ENCODE data around the gene LAMA3. TPM values are rescaled to one million over a fixed set of nuclear protein-coding genes. Genes with fewer than 3 reads are reported as not detected.

The LAMA3 gene
- total and polyA plus RNA-seq, 2 donors from 2014 or later, result 4.4 to 66.0 TPM

DNA sequence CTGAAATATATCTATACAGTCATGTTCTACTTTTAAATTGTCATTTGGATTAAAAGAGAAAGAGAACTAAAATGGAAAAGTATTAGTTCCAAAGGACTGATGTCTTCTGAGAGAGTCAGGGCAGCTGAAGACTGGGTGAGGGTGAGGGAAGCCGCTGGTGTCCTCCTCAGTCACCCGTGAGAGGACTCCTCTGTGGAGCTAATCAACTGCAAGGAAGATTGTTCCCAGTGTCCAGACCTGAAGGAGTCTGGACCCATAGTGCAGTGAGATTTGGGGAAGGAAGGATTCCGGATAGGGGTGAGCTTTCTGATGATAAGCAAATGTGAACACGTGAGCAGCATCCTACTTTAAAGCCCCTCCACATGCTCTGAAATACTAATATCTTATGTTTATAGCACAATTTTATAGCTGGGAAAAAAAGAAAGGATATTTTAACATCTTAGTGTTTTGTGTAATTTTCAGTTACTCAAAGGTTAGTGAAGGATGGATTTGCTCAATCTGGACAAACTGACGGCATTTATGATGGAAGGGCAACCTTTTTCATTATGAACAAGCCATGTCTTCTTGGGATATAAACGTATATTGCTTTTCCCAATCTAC lies 190.8 kb downstream of the LAMA3 start:
- H3K9ac ChIP-seq (ENCODE audit: low read length in 3 of 3), result no peak overlapping the region
- FAIRE-seq (no peak), DNase-seq (no peak)
- no peaks in the 10 kb centered on the region for H3K9me3 ChIP-seq (ENCODE audit: control insufficient read depth in 2 of 3, insufficient read depth in 1 of 3, low read length in 3 of 3)
- H3K4me3 ChIP-seq (ENCODE audit: low read length in 3 of 3), result no peak overlapping the region
- H3K27ac ChIP-seq (ENCODE audit: low read depth in 2 of 2, low read length in 2 of 2), result no peak overlapping the region
- TF ChIP-seq, protein P1, sequence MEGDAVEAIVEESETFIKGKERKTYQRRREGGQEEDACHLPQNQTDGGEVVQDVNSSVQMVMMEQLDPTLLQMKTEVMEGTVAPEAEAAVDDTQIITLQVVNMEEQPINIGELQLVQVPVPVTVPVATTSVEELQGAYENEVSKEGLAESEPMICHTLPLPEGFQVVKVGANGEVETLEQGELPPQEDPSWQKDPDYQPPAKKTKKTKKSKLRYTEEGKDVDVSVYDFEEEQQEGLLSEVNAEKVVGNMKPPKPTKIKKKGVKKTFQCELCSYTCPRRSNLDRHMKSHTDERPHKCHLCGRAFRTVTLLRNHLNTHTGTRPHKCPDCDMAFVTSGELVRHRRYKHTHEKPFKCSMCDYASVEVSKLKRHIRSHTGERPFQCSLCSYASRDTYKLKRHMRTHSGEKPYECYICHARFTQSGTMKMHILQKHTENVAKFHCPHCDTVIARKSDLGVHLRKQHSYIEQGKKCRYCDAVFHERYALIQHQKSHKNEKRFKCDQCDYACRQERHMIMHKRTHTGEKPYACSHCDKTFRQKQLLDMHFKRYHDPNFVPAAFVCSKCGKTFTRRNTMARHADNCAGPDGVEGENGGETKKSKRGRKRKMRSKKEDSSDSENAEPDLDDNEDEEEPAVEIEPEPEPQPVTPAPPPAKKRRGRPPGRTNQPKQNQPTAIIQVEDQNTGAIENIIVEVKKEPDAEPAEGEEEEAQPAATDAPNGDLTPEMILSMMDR (IDR thresholded peaks at IDR 0.05; ENCODE audit: borderline replicate concordance, extremely low read depth, insufficient read depth), result no peak
- peaks cover 0 to 5% (median 0%) of the 10 kb centered on the region in 3 donors for H3K4me1 ChIP-seq (ENCODE audit: control insufficient read depth in 2 of 3, insufficient read depth in 2 of 3, low read depth in 1 of 3, low read length in 3 of 3)
- intact Hi-C loops (cut with DNase I), result no loop called here
- no peaks in the 10 kb centered on the region for H3K27me3 ChIP-seq (ENCODE audit: control insufficient read depth, insufficient read depth, low read length)
- no peaks in the 10 kb centered on the region for H3K36me3 ChIP-seq (ENCODE audit: control insufficient read depth in 2 of 3, insufficient read depth in 3 of 3, low read length in 3 of 3)

DNA sequence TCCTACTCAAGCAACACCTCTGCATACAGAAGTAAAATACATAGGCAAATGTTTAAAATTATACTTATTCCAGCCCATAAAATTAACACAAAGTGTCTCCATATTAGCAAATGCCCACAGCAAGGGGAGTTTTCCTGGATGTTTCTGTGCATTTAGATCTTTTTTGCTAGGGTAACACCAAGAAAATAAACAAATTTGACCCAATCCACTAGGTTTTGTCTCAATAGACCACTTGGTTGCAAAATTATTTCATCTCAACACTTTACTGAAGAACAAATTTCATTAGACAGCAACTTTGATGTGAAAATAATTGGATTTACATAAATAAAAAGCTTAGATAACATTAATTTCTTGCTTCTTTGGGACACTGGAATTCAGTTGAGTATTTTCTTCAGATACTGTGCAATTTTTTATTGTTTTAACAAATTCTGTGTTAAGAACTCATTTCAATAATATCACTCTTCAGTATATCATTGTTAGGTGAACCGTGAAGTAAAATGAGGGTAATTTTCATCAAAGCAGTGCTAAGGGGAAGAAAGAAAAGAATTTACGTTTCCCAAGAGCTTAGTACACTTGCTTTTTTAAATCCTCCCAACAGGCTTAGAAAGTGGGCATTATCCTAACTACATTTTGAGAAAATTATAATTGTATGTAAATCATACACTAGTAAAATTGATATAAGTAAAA lies 191.8 kb downstream of the LAMA3 start:
- Histone ChIP-seq H3K36me3 (ENCODE audit: control insufficient read depth in 2 of 3, insufficient read depth in 3 of 3, low read length in 3 of 3) (no peaks in the 10 kb centered on the region), H3K4me1 (ENCODE audit: control insufficient read depth in 2 of 3, insufficient read depth in 2 of 3, low read depth in 1 of 3, low read length in 3 of 3) (peaks cover 0 to 5% (median 0%) of the 10 kb centered on the region in 3 donors), H3K27ac (ENCODE audit: low read depth in 2 of 2, low read length in 2 of 2) (no peak overlapping the region), H3K9ac (ENCODE audit: low read length in 3 of 3) (no peak overlapping the region), H3K9me3 (ENCODE audit: control insufficient read depth in 2 of 3, insufficient read depth in 1 of 3, low read length in 3 of 3) (no peaks in the 10 kb centered on the region), H3K27me3 (ENCODE audit: control insufficient read depth, insufficient read depth, low read length) (no peaks in the 10 kb centered on the region), H3K4me3 (ENCODE audit: low read length in 3 of 3) (no peak overlapping the region)
- TF ChIP-seq, protein P1 (IDR thresholded peaks at IDR 0.05; ENCODE audit: borderline replicate concordance, extremely low read depth, insufficient read depth), result no peak
- no peak for DNase-seq
- intact Hi-C loops (cut with DNase I), result no loop called here
- FAIRE-seq, result no peak

DNA sequence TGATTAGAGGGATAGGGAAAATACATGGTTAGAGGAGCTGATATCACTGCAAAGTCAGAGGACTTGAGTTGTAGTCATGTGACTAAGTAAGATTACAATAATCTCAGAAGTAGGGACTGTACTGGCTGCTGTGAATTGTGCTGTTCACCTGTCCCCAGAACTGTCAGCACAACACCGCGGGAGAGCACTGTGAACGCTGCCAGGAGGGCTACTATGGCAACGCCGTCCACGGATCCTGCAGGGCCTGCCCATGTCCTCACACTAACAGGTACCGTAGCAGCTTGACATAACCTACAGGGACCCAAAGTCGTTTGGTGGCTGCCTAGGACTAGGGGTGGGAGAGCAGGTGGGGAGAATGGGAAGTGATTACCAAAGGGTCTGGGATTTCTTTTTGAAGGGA lies 192.5 kb downstream of the LAMA3 start:
- TF ChIP-seq, protein P1 (IDR thresholded peaks at IDR 0.05; ENCODE audit: borderline replicate concordance, extremely low read depth, insufficient read depth), result no peak
- no peak overlapping the region for H3K9ac ChIP-seq (ENCODE audit: low read length in 3 of 3)
- DNase-seq (no peak), FAIRE-seq (no peak)
- H3K27ac ChIP-seq (ENCODE audit: low read depth in 2 of 2, low read length in 2 of 2), result no peak overlapping the region
- H3K27me3 ChIP-seq (ENCODE audit: control insufficient read depth, insufficient read depth, low read length), result no peaks in the 10 kb centered on the region
- no peaks in the 10 kb centered on the region for H3K9me3 ChIP-seq (ENCODE audit: control insufficient read depth in 2 of 3, insufficient read depth in 1 of 3, low read length in 3 of 3)
- H3K4me3 ChIP-seq (ENCODE audit: low read length in 3 of 3), result no peak overlapping the region
- no peaks in the 10 kb centered on the region for H3K36me3 ChIP-seq (ENCODE audit: control insufficient read depth in 2 of 3, insufficient read depth in 3 of 3, low read length in 3 of 3)
- intact Hi-C loops (cut with DNase I), result no loop called here
- peaks cover 0 to 5% (median 0%) of the 10 kb centered on the region in 3 donors for H3K4me1 ChIP-seq (ENCODE audit: control insufficient read depth in 2 of 3, insufficient read depth in 2 of 3, low read depth in 1 of 3, low read length in 3 of 3)
